NCI-H2171 (cell line): Measurements from ENCODE around the gene GBF1.
"Not testable (repeated sequence)": the region's sequence is repeated elsewhere in the genome, so short reads cannot be mapped to it uniquely, and the experiment has no call there.

Source experiments
- DNase-seq: peaks from one replicate; lab custom pipeline; 2025; lab: John Stamatoyannopoulos, UW

Gene GBF1

GRCh38 chr10:102234888-102235597 is 10.3 kb upstream of the GBF1 start:
- no peak for DNase-seq

GRCh38 chr10:102235598-102235920 is 9.8 kb upstream of the GBF1 start:
- DNase-seq: no peak

GRCh38 chr10:102236006-102236405 is 9.3 kb upstream of the GBF1 start:
- DNase-seq: no peak

- no peak for DNase-seq
Observed at GRCh38 chr10:102237711-102238252, 7.5 kb upstream of the GBF1 start.

GRCh38 chr10:102240467-102241031 is 4.8 kb upstream of the GBF1 start:
- DNase-seq: no peak

GRCh38 chr10:102241032-102241443 is 4.3 kb upstream of the GBF1 start:
- no peak for DNase-seq

GRCh38 chr10:102241444-102242117 is 3.8 kb upstream of the GBF1 start, which contains the start of gene PITX3:
PITX3 (minus strand) TSS chr10:102241512; CDS start chr10:102232080, 9,432 bp downstream.
- DNase-seq: peak; percentile 55

- no peak for DNase-seq
Observed at GRCh38 chr10:102242118-102242485, 3.2 kb upstream of the GBF1 start.

- DNase-seq: no peak
Observed at GRCh38 chr10:102243309-102243708, 2.0 kb upstream of the GBF1 start.

GRCh38 chr10:102245932-102246251 is 560 bp downstream of the GBF1 start:
- DNase-seq: no peak

GRCh38 chr10:102246261-102246660 is 929 bp downstream of the GBF1 start:
- no peak for DNase-seq

GRCh38 chr10:102247734-102248133 is 2.4 kb downstream of the GBF1 start:
- DNase-seq: no peak

GRCh38 chr10:102252508-102252907 is 7.2 kb downstream of the GBF1 start:
- DNase-seq: not testable (repeated sequence)

- no peak for DNase-seq
Observed at GRCh38 chr10:102254426-102254825, 9.1 kb downstream of the GBF1 start.

GRCh38 chr10:102255404-102255803 is 10.1 kb downstream of the GBF1 start:
- DNase-seq: no peak

GRCh38 chr10:102261196-102261595 is 15.9 kb downstream of the GBF1 start:
- DNase-seq: no peak

GRCh38 chr10:102261842-102262241 is 16.5 kb downstream of the GBF1 start:
- no peak for DNase-seq

GRCh38 chr10:102262744-102263370 is 17.5 kb downstream of the GBF1 start:
- DNase-seq: no peak

GRCh38 chr10:102264371-102264770 is 19.0 kb downstream of the GBF1 start:
- no peak for DNase-seq

- no peak for DNase-seq
Observed at GRCh38 chr10:102266670-102267069, 21.3 kb downstream of the GBF1 start.

- no peak for DNase-seq
Observed at GRCh38 chr10:102267748-102268147, 22.4 kb downstream of the GBF1 start.

- no peak for DNase-seq
Observed at GRCh38 chr10:102268375-102268888, 23.1 kb downstream of the GBF1 start.

- no peak for DNase-seq
Observed at GRCh38 chr10:102269017-102269416, 23.7 kb downstream of the GBF1 start.
